ENCODE data around the gene GALNTL6. TPM values are rescaled to one million over a fixed set of nuclear protein-coding genes. Genes with fewer than 3 reads are reported as not detected.

The GALNTL6 gene
- polyA plus RNA-seq, 1 donor from 2014 or later, result 14.9 TPM

- Histone ChIP-seq H3F3A (ENCODE audit: insufficient read depth, low read length, poor library complexity, severe bottlenecking) (no peaks in the 10 kb centered on the region), H3K9me3 (ENCODE audit: low read length) (peaks cover 3% of the 10 kb centered on the region), H3K4me3 (ENCODE audit: low read length) (no peak overlapping the region), H2AFZ (ENCODE audit: low read depth, low read length) (no peak overlapping the region), H3K9ac (ENCODE audit: low read length) (no peak overlapping the region), H3K27ac (ENCODE audit: low read length) (no peak overlapping the region), H3K4me2 (ENCODE audit: low read length) (no peak overlapping the region), H4K20me1 (ENCODE audit: insufficient read depth) (no peaks in the 10 kb centered on the region), H3K27me3 (ENCODE audit: insufficient read depth, low read depth, low read length) (no peaks in the 10 kb centered on the region), H3K36me3 (ENCODE audit: insufficient read depth, low read length) (no peaks in the 10 kb centered on the region), H3K79me2 (replicated peaks; ENCODE audit: insufficient read depth, low read length) (no peaks in the 10 kb centered on the region), H3K9me2 (ENCODE audit: insufficient read depth, low read length) (no peaks in the 10 kb centered on the region)
- TF ChIP-seq MXI1 (conservative IDR thresholded peaks at IDR 0.05; ENCODE audit: poor library complexity, severe bottlenecking) (no peak), RAD21 (conservative IDR thresholded peaks at IDR 0.05) (no peak), EZH2 (IDR thresholded peaks at IDR 0.05; ENCODE audit: borderline replicate concordance, insufficient read depth, low read length, poor library complexity, severe bottlenecking) (no peak), SMC3 (conservative IDR thresholded peaks at IDR 0.05; ENCODE audit: poor library complexity) (no peak), POLR2AphosphoS5 (IDR thresholded peaks at IDR 0.05) (no peak), EP300 (conservative IDR thresholded peaks at IDR 0.05; ENCODE audit: poor library complexity, severe bottlenecking) (no peak), REST (IDR thresholded peaks at IDR 0.05; ENCODE audit: borderline replicate concordance) (no peak), CTCF (IDR thresholded peaks at IDR 0.05; ENCODE audit: poor library complexity, severe bottlenecking) (no peak)
Measured at GRCh38 chr4:172866421-172866820, 1053.2 kb downstream of the GALNTL6 start.

- H4K20me1 ChIP-seq (ENCODE audit: insufficient read depth), result no peaks in the 10 kb centered on the region
- H2AFZ ChIP-seq (ENCODE audit: low read depth, low read length), result no peak overlapping the region
- H3K27me3 ChIP-seq (ENCODE audit: insufficient read depth, low read depth, low read length), result no peaks in the 10 kb centered on the region
- no peak overlapping the region for H3K9ac ChIP-seq (ENCODE audit: low read length)
- no peaks in the 10 kb centered on the region for H3K9me2 ChIP-seq (ENCODE audit: insufficient read depth, low read length)
- H3K9me3 ChIP-seq (ENCODE audit: low read length), result peaks cover 3% of the 10 kb centered on the region
- H3K79me2 ChIP-seq (replicated peaks; ENCODE audit: insufficient read depth, low read length), result no peaks in the 10 kb centered on the region
- H3K4me3 ChIP-seq (ENCODE audit: low read length), result no peak overlapping the region
- no peak overlapping the region for H3K4me2 ChIP-seq (ENCODE audit: low read length)
- no peak overlapping the region for H3K27ac ChIP-seq (ENCODE audit: low read length)
- no peaks in the 10 kb centered on the region for H3F3A ChIP-seq (ENCODE audit: insufficient read depth, low read length, poor library complexity, severe bottlenecking)
- no peak for TF ChIP-seq EZH2 (IDR thresholded peaks at IDR 0.05; ENCODE audit: borderline replicate concordance, insufficient read depth, low read length, poor library complexity, severe bottlenecking)
- TF ChIP-seq TAF1 (IDR thresholded peaks at IDR 0.05; ENCODE audit: low read depth), result no peak
- TF ChIP-seq EP300 (conservative IDR thresholded peaks at IDR 0.05; ENCODE audit: poor library complexity, severe bottlenecking), result no peak
- no peak for TF ChIP-seq MXI1 (conservative IDR thresholded peaks at IDR 0.05; ENCODE audit: poor library complexity, severe bottlenecking)
- TF ChIP-seq RAD21 (conservative IDR thresholded peaks at IDR 0.05), result no peak
- TF ChIP-seq SMC3 (conservative IDR thresholded peaks at IDR 0.05; ENCODE audit: poor library complexity), result no peak
- TF ChIP-seq POLR2AphosphoS5 (IDR thresholded peaks at IDR 0.05), result no peak
- TF ChIP-seq CTCF (IDR thresholded peaks at IDR 0.05; ENCODE audit: poor library complexity, severe bottlenecking), result no peak
- no peak for TF ChIP-seq REST (IDR thresholded peaks at IDR 0.05; ENCODE audit: borderline replicate concordance)
- H3K36me3 ChIP-seq (ENCODE audit: insufficient read depth, low read length), result no peaks in the 10 kb centered on the region
Measured at GRCh38 chr4:172867835-172868234, 1054.6 kb downstream of the GALNTL6 start.
